ENCODE results near the gene BRAF. TPM values are rescaled to one million over a fixed set of nuclear protein-coding genes. Genes with fewer than 3 reads are reported as not detected.
"Not testable (repeated sequence)": the region's sequence is repeated elsewhere in the genome, so short reads cannot be mapped to it uniquely, and the experiment has no call there.

Gene BRAF
- total RNA-seq, 1 donor from 2014 or later = 16.6 TPM

- intact Hi-C loops (cut with DNase I) = loop anchor here (10.0 kb wide), 1 partner anchor 338 kb away; the partner anchor contains the start of gene MRPS33
- ATAC-seq (ENCODE audit: poor library complexity); DNase-seq: not testable (repeated sequence)
Measured at GRCh38 chr7:140676956-140677355, 247.8 kb downstream of the BRAF start.

- no peak for ATAC-seq (ENCODE audit: poor library complexity)
- no peak for DNase-seq
- intact Hi-C loops (cut with DNase I) = loop anchor here (10.0 kb wide), 1 partner anchor 338 kb away; the partner anchor contains the start of gene MRPS33
Measured at GRCh38 chr7:140676306-140676705, 248.4 kb downstream of the BRAF start.

DNA sequence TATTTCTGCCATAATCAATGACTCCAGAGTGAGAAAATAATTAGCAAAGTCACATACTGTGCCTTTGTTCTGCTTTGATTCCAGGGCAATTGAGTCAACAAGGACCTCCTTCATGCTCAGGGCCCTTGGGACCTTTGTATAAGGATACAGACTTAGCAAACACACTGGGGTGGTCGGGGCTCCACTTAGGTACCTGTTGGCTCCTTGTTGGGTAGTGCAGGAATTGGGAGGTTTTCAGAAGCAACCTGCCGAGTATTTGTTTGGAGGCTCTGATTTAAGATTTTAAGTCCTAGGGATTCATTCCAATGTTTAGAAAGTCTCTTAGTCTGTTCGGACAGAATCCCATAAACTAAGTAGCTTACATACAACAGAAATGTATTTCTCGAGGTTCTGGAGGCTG lies 249.0 kb downstream of the BRAF start:
- no peak for DNase-seq
- intact Hi-C loops (cut with DNase I) = loop anchor here (10.0 kb wide), 1 partner anchor 339 kb away; the partner anchor contains the start of gene MRPS33
- ATAC-seq (ENCODE audit: poor library complexity) = no peak

- intact Hi-C loops (cut with DNase I) = loop anchor here (10.0 kb wide), 1 partner anchor 340 kb away; the partner anchor contains the start of gene MRPS33
- ATAC-seq (ENCODE audit: poor library complexity) (peak; percentile 66), DNase-seq (no peak)
Measured at GRCh38 chr7:140674899-140675701, 249.6 kb downstream of the BRAF start.

DNA sequence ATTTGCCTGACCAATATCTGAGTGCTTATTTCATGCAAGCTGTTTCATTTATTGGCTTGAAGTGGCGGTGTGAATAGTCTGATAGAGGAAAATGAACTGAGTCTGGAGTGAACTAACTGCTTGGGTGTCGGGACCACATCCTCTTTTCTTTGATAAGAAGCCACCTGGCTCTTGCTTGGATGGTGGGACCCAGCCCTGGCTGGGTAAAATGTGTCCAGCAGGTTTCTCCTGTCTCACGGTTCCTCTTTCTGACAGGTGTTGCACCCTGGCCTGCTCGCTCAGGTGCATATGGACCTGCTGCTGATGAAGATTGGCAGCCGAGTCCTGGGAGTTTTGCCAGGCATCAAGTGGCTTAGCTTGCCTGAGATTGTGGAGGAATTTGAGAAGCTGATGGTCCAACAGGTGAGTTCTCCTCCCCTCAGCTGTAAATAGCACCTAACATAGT lies 250.4 kb downstream of the BRAF start:
- intact Hi-C loops (cut with DNase I) = loop anchor here (10.0 kb wide), 1 partner anchor 340 kb away; the partner anchor contains the start of gene MRPS33
- ATAC-seq (ENCODE audit: poor library complexity) = no peak
- no peak for DNase-seq

GRCh38 chr7:140673774-140674155 lies 251.0 kb downstream of the BRAF start:
- peak; percentile 2 for ATAC-seq (ENCODE audit: poor library complexity)
- intact Hi-C loops (cut with DNase I) = loop anchor here (10.0 kb wide), 1 partner anchor 341 kb away; the partner anchor contains the start of gene MRPS33
- DNase-seq = no peak

- peak; percentile 70 for ATAC-seq (ENCODE audit: poor library complexity)
- intact Hi-C loops (cut with DNase I) = loop anchor here (10.0 kb wide), 1 partner anchor 342 kb away; the partner anchor contains the start of gene MRPS33
- peak; percentile 65 for DNase-seq
Measured at GRCh38 chr7:140673063-140673773, 251.5 kb downstream of the BRAF start.

DNA sequence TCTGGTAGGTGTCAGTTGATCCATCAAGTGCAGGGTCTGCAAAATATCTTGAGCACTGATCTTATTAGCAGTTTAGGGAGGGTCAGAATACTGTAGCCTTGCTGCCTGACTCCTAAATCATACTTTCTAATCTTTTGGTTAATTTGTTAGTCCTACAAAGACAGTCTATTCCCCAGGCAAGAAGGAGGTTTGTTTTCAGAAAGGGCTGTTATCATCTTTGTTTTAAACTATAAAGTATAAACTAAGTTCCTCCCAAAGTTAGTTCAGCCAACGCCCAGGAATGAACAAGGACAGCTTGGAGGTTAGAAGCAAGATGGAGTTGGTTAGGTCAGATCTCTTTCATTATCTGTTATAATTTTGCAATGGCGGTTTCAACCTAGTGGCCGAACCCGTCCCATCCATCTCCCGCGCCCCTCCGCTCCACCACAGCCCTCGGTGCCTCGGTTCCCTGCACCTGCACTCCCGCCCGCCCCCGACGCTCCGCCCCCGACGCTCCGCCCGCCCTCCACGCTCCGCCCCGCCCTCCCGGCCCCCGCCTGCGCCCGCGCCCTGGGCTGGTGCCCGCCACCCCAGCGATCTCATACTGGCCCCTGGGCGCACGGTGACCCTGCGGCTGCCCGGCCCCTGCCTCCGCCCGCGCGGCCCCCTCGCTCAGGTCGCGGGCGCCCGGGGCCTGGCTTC lies 252.2 kb downstream of the BRAF start, which contains the start of gene ADCK2:
ADCK2 (plus strand) TSS at position 564 of the 681 bp plus-strand sequence. CDS start 386 bp downstream, outside the sequence.
- ATAC-seq (ENCODE audit: poor library complexity) = peak; percentile 80
- peak; percentile 75 for DNase-seq
- intact Hi-C loops (cut with DNase I) = loop anchor here (10.0 kb wide), 1 partner anchor 342 kb away; the partner anchor contains the start of gene MRPS33

DNA sequence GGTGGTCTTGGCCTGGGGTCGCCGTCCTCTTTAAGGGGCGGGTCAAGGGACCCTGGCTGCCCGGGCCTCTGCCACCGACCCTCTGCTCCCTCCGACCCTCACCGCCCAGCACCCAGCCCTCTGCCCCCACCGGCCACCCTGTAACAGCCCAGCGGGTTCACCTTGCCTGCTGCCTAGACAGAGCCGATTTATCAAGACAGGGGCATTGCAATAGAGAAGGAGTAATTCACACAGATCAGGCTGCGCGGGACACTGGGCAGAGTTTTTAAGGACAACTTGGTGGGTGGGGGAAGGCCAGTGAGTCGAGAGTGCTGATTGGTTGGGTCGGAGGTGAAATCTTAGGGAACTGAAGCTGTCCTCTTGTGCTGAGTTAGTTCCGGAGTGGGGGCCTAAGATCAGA lies 252.8 kb downstream of the BRAF start:
- no peak for ATAC-seq (ENCODE audit: poor library complexity)
- intact Hi-C loops (cut with DNase I) = loop anchor here (10.0 kb wide), 1 partner anchor 343 kb away; the partner anchor contains the start of gene MRPS33
- no peak for DNase-seq

- ATAC-seq (ENCODE audit: poor library complexity) = no peak
Measured at GRCh38 chr7:140670343-140670935, 254.3 kb downstream of the BRAF start.

DNA sequence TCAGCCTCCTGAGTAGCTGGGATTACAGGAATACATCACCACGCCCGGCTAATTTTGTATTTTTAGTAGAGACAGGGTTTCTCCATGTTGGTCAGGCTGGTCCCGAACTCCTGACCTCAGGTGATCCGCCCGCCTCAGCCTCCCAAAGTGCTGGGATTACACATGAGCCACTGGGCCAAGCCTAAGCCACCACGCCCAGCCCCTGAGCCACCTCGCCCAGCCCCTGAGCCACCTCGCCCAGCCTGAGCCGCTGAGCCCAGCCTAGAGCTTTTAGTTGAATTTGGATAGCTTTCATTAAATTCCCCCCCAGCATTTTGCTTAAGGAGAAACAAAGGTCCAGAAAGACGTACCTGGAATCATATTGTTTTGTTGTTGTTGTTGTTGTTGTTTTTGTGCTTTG lies 254.9 kb downstream of the BRAF start:
- ATAC-seq (ENCODE audit: poor library complexity); DNase-seq: not testable (repeated sequence)
- intact Hi-C loops (cut with DNase I) = loop anchor here (10.0 kb wide), 1 partner anchor 345 kb away; the partner anchor contains the start of gene MRPS33

More at GRCh38 chr7:140670343-140670935, 254.3 kb downstream of the BRAF start:
- no peak for DNase-seq
- intact Hi-C loops (cut with DNase I) = loop anchor here (10.0 kb wide), 1 partner anchor 344 kb away; the partner anchor contains the start of gene MRPS33

DNA sequence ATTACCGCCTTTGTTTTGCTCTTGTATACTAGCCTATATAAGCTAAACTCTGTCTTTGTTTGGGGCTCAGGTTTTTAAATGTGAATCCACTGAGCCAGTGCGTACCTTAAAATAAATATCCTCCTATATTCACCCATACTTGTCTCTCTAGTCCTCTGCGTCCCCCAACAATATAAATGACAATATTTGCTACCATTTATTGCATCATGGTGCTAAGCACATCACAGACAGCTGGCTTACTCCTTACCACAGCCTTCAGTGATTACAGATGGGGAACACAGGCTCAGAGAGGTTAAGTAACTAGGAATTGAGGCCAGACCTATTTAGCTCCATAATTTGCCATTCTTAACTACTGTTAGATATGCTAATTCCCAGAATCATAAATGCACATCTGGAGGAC lies 255.4 kb downstream of the BRAF start:
- ATAC-seq (ENCODE audit: poor library complexity) = no peak
- intact Hi-C loops (cut with DNase I) = no loop called here
- DNase-seq = no peak

Other genes with a start within 250 kb of the BRAF start
- gene NDUFB2, start 228.2 kb downstream of the BRAF start, total RNA-seq = 808 TPM
- 136 TPM for gene MRPS33, start 90.0 kb upstream of the BRAF start, total RNA-seq
- gene TMEM178B, start 149.1 kb upstream of the BRAF start, total RNA-seq = 35.4 TPM